PC-9 (cell line): ENCODE data around the gene GNG13. TPM values are rescaled to one million over a fixed set of nuclear protein-coding genes. Genes with fewer than 3 reads are reported as not detected.

Experiments used
- BruUV-seq: library from RNA; stranded (reverse); fragments of 400-500 nt; replicated peaks from 2 replicates; lab custom pipeline; 2021; lab: Mats Ljungman, UMichigan
- CTCF ChIA-PET: fragments of 300-600 bp; sonication (Branson Sonifier 250); formaldehyde crosslinking; loops from one replicate; lab custom pipeline; 2022; ENCODE audit warnings: antibody characterized with exemption; lab: Charles Lee
- POLR2A ChIA-PET: fragments of 300-600 bp; sonication (Branson Sonifier 250); formaldehyde crosslinking; loops from one replicate; lab custom pipeline; 2022; ENCODE audit warnings: antibody characterized with exemption; ENCODE audit not compliant: unreplicated experiment; lab: Charles Lee
- DNase-seq, 2 experiments: peaks; one replicate each; pipeline versions ENCODE4 v3.0.0 to v3.0.0-alpha.2; 2015 to 2022; ENCODE audit warnings: mixed read lengths in 1 of 2
- H2AFZ ChIP-seq: fragments of 200-600 bp; sonication (generic); 2 replicates; pipeline ENCODE4 v1.8.1; 2017; ENCODE audit warnings: antibody characterized with exemption
- H3F3A ChIP-seq: fragments of 200-600 bp; sonication (generic); 2 replicates; pipeline ENCODE4 v1.8.1; 2017; ENCODE audit warnings: antibody characterized with exemption, mild to moderate bottlenecking, low read depth; ENCODE audit not compliant: insufficient read depth
- H3K27ac ChIP-seq: fragments of 200-600 bp; sonication (generic); 2 replicates; pipeline ENCODE4 v1.6.1; 2016; ENCODE audit warnings: mixed run types
- H3K27me3 ChIP-seq: fragments of 200-600 bp; sonication (generic); 2 replicates; pipeline ENCODE4 v1.6.1; 2016; ENCODE audit warnings: low read depth, mixed run types; ENCODE audit not compliant: insufficient read depth
- H3K36me3 ChIP-seq: fragments of 200-600 bp; sonication (generic); 2 replicates; pipeline ENCODE4 v1.6.1; 2016; ENCODE audit warnings: low read depth, mixed run types
- H3K4me1 ChIP-seq: fragments of 200-600 bp; sonication (generic); replicated peaks from 2 replicates; pipeline ENCODE4 v1.6.1; 2016; ENCODE audit warnings: mixed run types; ENCODE audit not compliant: insufficient read depth
- H3K4me2 ChIP-seq: fragments of 200-600 bp; sonication (generic); 2 replicates; pipeline ENCODE4 v1.6.1; 2017; ENCODE audit warnings: mixed run types
- H3K4me3 ChIP-seq: fragments of 200-600 bp; sonication (generic); 2 replicates; pipeline ENCODE4 v1.6.1; 2016; ENCODE audit warnings: mixed run types
- H3K79me2 ChIP-seq: fragments of 200-600 bp; sonication (generic); 2 replicates; pipeline ENCODE4 v1.6.1; 2017; ENCODE audit warnings: low read depth, mixed run types
- H3K9me2 ChIP-seq: fragments of 200-600 bp; sonication (generic); 2 replicates; pipeline ENCODE4 v1.8.1; 2017; ENCODE audit warnings: mild to moderate bottlenecking; ENCODE audit not compliant: insufficient read depth
- H3K9me3 ChIP-seq: fragments of 200-600 bp; sonication (generic); 2 replicates; pipeline ENCODE4 v1.8.1; 2016; ENCODE audit warnings: low read depth; ENCODE audit not compliant: insufficient read depth
- H4K20me1 ChIP-seq: fragments of 200-600 bp; sonication (generic); 2 replicates; pipeline ENCODE4 v1.8.1; 2017; ENCODE audit not compliant: insufficient read depth
- CTCF ChIP-seq: fragments of 200-600 bp; sonication (generic); conservative IDR thresholded peaks from 2 replicates; pipeline ENCODE4 v1.6.1; 2017; ENCODE audit warnings: mixed run types, antibody characterized with exemption, mild to moderate bottlenecking, moderate library complexity
- EZH2 ChIP-seq: fragments of 200-600 bp; sonication (generic); IDR thresholded peaks from 2 replicates; pipeline ENCODE4 v1.8.0; 2017; ENCODE audit warnings: antibody characterized with exemption, low read depth
- intact Hi-C: fragments of 100-400 bp; cut with micrococcal nuclease; formaldehyde crosslinking; loops from one replicate; pipeline ENCODE4 v1.10.0; 2022; ENCODE audit not compliant: unreplicated experiment
- total RNA-seq: library from RNA; stranded (reverse); gene quantifications from 2 replicates; pipeline ENCODE4 v1.2.3, GENCODE V29; 2021

The GNG13 gene
- total RNA-seq, 1 experiment from 2014 or later = not detected

GRCh38 chr16:836221-836620 is 35.7 kb upstream of the GNG13 start:
- ChIA-PET POLR2A (no interaction called here), CTCF (no interaction called here)
- Histone ChIP-seq H3K36me3 (no peaks in the 10 kb centered on the region), H3K4me1 (no peaks in the 10 kb centered on the region), H4K20me1 (no peaks in the 10 kb centered on the region), H3K27me3 (peaks cover 81% of the 10 kb centered on the region), H3K9me2 (no peaks in the 10 kb centered on the region), H3K4me2 (no peak overlapping the region), H2AFZ (no peak overlapping the region), H3K27ac (no peak overlapping the region), H3F3A (no peaks in the 10 kb centered on the region), H3K79me2 (no peaks in the 10 kb centered on the region), H3K4me3 (no peak overlapping the region), H3K9me3 (peaks cover 5% of the 10 kb centered on the region; the same call in 1 of the 2 replicates)
- no peak for DNase-seq
- intact Hi-C loops = no loop called here
- TF ChIP-seq CTCF (no peak), EZH2 (no peak)
- BruUV-seq = no TSS peak

DNA sequence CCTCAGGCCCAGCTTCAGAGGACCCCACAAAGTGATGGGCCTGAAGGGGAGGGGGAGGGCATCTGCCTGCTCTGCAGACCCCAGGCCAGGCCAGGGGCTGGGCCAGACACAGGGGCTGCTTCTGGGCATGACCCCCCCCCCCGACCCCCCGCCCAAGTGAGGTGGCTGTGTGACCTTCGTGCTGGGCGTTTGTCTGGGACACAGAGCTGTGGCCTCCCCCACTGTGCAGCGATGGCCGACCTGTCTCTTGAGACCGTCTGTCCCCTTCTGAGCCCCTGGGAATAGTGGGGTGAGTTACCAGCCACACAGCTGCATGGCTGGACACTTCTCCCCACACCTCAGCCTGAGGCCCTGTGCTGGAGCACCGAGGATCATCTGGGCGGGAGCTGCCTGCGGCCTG is 34.8 kb upstream of the GNG13 start:
- Histone ChIP-seq H4K20me1 (no peaks in the 10 kb centered on the region), H3K9me3 (peaks cover 5% of the 10 kb centered on the region; the same call in 1 of the 2 replicates), H3K27ac (no peak overlapping the region), H3K4me1 (no peaks in the 10 kb centered on the region), H3K27me3 (peaks cover 81% of the 10 kb centered on the region), H3K4me3 (no peak overlapping the region), H3K9me2 (no peaks in the 10 kb centered on the region), H3K36me3 (no peaks in the 10 kb centered on the region), H3F3A (no peaks in the 10 kb centered on the region), H2AFZ (no peak overlapping the region), H3K4me2 (no peak overlapping the region), H3K79me2 (no peaks in the 10 kb centered on the region)
- CTCF ChIA-PET = no interaction called here
- intact Hi-C loops = no loop called here
- no TSS peak for BruUV-seq
- TF ChIP-seq CTCF (no peak), EZH2 (no peak)
- no peak for DNase-seq
- POLR2A ChIA-PET = interaction anchor here (0.7 kb wide), 1 partner anchor 335 kb away, joined by 5 read pairs; no protein-coding TSS in a partner anchor

GRCh38 chr16:833411-833810 is 32.9 kb upstream of the GNG13 start:
- no peak overlapping the region for H3K4me3 ChIP-seq
- no TSS peak for BruUV-seq
- H3K27me3 ChIP-seq = peaks cover 84% of the 10 kb centered on the region
- H3K27ac ChIP-seq = no peak overlapping the region
- ChIA-PET CTCF (interaction anchor here (0.6 kb wide), 1 partner anchor 130 kb away, joined by 3 read pairs; no protein-coding TSS in a partner anchor), POLR2A (no interaction called here)
- H3K4me2 ChIP-seq = no peak overlapping the region
- H2AFZ ChIP-seq = no peak overlapping the region
- H3K9me2 ChIP-seq = no peaks in the 10 kb centered on the region
- H4K20me1 ChIP-seq = no peaks in the 10 kb centered on the region
- no peaks in the 10 kb centered on the region for H3F3A ChIP-seq
- no peaks in the 10 kb centered on the region for H3K4me1 ChIP-seq
- no peak for DNase-seq
- no peaks in the 10 kb centered on the region for H3K36me3 ChIP-seq
- no peak for TF ChIP-seq EZH2
- intact Hi-C loops = no loop called here
- no peaks in the 10 kb centered on the region for H3K79me2 ChIP-seq
- peaks cover 5% of the 10 kb centered on the region; the same call in 1 of the 2 replicates for H3K9me3 ChIP-seq
